ENCODE measurements around the gene YIPF5.

The YIPF5 gene

DNA sequence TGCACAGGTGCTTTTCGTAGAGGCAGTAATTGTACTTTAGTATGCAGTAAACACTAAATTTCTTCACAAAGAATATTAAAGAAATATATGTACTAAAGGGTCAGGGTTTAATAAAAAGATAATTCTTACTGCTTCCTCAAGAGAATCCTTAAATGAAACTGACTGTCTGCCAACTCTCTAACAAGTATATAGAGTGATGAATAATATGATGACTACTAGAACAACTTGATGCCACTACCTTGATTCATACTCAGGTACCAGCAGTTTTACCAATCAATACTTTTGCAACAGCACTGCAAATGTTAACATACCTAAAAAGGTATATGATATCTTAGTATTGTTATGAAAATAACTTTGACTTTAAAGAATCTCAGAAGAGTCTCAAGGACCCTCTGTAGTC, 3.8 kb downstream of the YIPF5 start:
- no peak for DNase-seq (ENCODE audit: low read depth in 1 of 2, low spot score in 1 of 2)
- in situ Hi-C loops (cut with HindIII; ENCODE audit: low pct_unique_long_range_greater_than_20kb, low sequenced_read_pairs): no loop called here
- TF ChIP-seq JUND (IDR thresholded peaks at IDR 0.05; ENCODE audit: low read depth): no peak

DNA sequence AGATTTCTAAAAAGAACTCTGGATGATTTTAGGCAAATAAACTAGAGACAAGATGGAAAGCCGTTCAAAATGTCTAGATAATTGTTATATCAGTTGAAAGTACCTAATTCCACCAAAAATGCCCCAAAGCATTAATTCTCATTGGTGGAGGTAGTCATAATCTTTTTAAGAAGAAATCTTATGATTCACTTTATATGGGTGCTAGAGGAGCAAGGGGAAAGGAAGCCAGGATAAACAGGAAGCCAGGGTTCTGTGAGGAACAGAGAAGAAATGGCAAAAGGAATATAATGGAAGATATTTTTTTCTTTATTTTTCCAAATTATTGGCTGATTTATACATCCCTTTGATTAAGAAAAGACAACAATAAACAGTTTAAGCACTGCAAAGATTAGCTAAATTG, 7.8 kb downstream of the YIPF5 start:
- in situ Hi-C loops (cut with HindIII; ENCODE audit: low pct_unique_long_range_greater_than_20kb, low sequenced_read_pairs): no loop called here

DNA sequence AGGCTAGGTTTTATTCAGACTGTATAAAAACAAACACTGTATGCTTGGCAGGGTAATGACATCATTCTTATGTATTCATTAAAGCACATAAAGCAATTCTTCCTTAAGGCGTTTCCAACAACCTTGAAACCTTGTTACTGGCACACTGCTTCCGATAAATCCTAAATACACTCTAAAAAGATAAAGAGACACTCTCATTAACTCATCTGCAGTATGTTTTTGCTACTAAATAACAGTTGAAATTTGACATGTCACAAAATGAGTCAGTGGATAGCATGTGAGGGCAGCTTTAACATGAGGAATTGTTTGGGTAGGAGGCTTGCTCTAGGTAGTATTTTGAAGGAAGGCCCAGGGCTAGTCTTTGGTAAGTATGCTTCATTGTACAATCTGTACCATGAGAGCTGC, 13.7 kb downstream of the YIPF5 start:
- in situ Hi-C loops (cut with HindIII; ENCODE audit: low pct_unique_long_range_greater_than_20kb, low sequenced_read_pairs): no loop called here
- DNase-seq (ENCODE audit: low read depth in 1 of 2, low spot score in 1 of 2): no peak
- 0 out of 2 replicates have a peak, but pooled peaks have one; percentile 10 for TF ChIP-seq JUND (IDR thresholded peaks at IDR 0.05; ENCODE audit: low read depth)

More for the DNA sequence above, 7.8 kb downstream of the YIPF5 start:
- TF ChIP-seq JUND (IDR thresholded peaks at IDR 0.05; ENCODE audit: low read depth): no peak
- DNase-seq (ENCODE audit: low read depth in 1 of 2, low spot score in 1 of 2): no peak

DNA sequence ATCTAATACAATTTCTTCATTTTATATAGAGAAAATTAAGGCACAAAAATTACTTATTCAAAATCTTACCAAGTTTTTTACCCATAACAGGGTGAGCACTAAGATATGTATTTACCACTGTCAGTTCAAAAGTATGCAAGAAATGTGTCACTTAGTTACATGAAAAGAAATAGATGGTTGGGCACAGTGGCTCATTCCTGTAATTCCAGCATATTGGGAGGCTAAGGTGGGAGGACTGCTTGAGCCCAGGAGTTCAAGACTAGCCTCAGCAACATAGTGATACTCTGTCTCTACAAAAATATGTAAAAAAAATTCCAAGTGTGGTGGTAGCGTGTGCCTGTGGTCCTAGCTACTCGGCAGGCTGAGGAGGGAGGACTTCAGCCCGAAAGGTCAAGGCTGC, 19.4 kb downstream of the YIPF5 start:
- no peak for TF ChIP-seq JUND (IDR thresholded peaks at IDR 0.05; ENCODE audit: low read depth)
- in situ Hi-C loops (cut with HindIII; ENCODE audit: low pct_unique_long_range_greater_than_20kb, low sequenced_read_pairs): no loop called here
- no peak for DNase-seq (ENCODE audit: low read depth in 1 of 2, low spot score in 1 of 2)

DNA sequence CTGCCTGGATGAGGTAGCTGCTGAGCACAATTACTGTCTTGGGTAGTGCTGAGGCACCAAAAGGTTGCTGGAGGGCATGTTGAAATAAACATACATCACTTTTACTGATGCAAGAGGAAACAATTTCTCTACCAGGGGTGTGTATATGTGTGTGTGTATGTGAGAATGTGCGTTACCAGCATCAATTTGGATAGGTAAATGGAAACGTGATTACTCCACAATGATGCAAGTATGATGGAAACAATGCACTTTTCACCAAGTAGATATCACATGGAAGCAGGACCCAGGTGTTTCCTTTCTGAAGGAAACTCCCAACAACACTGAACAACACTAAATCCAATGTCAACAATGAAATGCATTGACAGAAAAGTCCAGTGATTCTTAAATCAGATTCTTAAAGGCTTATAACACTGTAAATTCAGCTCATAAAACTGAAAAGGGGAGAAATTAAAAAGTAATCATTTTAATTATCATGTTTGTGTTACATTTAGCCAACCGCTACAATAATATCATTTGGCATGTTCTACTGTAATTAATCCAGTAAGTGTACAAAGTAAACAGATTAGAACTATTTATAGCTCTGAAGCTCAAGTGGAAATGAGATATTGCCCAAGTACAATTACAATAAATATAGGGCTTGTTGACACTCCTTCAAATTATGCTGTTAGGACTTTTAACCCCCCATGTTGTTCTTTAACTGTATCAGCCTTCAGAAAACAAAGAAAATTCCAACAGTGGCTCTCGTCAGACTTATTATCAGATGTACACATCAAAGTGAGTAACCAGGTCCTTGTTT, 25.3 kb downstream of the YIPF5 start:
- in situ Hi-C loops (cut with HindIII; ENCODE audit: low pct_unique_long_range_greater_than_20kb, low sequenced_read_pairs): no loop called here
- no peak for TF ChIP-seq JUND (IDR thresholded peaks at IDR 0.05; ENCODE audit: low read depth)
- DNase-seq (ENCODE audit: low read depth in 1 of 2, low spot score in 1 of 2): no peak

DNA sequence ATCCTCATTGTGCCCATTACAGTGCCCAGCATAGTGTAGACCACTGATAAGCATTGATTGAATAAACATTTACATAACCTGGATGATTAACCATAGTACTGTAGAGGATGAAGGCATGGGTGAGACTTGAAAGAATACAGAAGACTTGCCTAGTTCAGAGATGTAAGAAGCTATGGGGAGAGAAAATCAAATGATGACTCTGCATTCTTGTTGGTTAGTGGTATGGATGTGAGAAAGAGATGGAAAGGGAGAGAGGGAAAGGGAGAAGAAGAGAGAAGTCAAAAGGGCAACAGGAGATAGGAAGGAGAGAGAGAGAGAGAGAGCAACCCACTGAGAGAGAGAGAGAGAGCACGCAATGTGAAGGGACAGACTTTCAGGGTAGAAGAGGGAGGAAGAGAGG, 26.8 kb downstream of the YIPF5 start:
- in situ Hi-C loops (cut with HindIII; ENCODE audit: low pct_unique_long_range_greater_than_20kb, low sequenced_read_pairs): no loop called here
- DNase-seq (ENCODE audit: low read depth in 1 of 2, low spot score in 1 of 2): no peak
- TF ChIP-seq JUND (IDR thresholded peaks at IDR 0.05; ENCODE audit: low read depth): no peak

DNA sequence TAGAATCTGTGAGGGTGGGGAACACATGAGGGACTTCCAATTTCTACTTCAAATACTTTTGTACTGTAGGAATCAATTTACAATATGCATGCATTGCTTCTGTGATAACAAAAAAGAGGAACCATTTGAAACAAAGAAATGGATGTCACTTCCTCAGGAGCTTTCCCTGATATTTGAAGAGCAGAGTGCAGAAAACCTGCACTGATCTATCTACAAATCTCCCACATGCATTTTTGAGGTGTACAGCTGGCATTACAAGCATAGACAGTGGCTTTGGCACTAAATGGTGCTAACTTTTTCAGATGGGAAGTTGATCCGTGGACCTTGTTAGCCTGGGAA, 27.7 kb downstream of the YIPF5 start:
- DNase-seq (ENCODE audit: low read depth in 1 of 2, low spot score in 1 of 2): no peak
- in situ Hi-C loops (cut with HindIII; ENCODE audit: low pct_unique_long_range_greater_than_20kb, low sequenced_read_pairs): no loop called here
- no peak for TF ChIP-seq JUND (IDR thresholded peaks at IDR 0.05; ENCODE audit: low read depth)

DNA sequence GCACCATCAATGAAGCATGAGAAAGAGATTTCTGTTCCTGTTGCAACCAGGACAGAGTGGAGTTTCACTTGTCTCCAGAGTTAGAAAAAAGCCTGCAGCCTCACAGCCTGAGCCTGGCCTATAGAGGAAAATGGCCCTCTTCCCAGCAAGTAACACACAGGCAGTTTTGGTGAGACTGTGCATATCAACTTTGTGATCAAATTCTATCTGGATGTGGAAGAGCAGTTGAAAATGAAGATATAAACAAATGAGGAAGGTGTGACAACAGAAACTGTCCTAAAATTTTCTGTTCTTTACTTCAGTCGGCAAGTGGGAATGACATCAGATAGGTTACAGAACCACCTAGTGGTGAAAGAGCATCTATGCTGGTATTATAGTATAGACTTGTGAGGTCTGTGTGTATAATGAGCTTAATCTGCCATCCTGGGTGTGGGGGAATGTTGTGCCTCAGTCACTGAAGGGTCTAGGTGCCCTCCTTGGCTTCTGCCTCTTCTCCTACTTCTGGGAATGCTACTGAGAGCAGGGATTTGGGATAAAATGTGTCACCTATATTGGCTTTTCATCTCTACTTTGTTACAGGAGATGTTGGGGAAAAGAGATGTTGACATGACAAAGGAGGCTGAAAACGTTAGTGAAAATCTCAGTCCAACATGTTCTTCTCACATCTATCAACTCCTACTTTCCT, 28.2 kb downstream of the YIPF5 start:
- no peak for TF ChIP-seq JUND (IDR thresholded peaks at IDR 0.05; ENCODE audit: low read depth)
- peak; percentile 42 to 79 for DNase-seq (ENCODE audit: low read depth in 1 of 2, low spot score in 1 of 2)

DNA sequence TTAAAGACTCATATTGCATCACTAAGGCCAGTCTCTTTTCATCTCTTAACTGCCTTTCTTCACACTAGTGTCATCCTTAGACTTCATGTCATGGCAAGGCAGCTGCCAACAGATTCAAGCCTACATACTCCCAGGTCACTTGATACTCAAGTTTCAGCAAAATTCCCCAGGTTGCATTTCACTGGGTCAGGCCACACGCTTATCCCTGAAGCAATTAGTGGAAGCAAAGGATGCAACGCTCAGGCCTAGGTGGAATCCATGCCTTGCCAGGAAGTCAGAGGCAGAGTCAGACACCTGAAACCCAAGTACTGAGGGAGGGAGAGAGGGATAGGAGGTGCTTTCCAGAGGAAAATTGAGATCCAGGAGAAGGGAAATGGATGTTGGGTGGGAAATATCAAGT, 28.9 kb downstream of the YIPF5 start:
- TF ChIP-seq JUND (IDR thresholded peaks at IDR 0.05; ENCODE audit: low read depth): no peak
- in situ Hi-C loops (cut with HindIII; ENCODE audit: low pct_unique_long_range_greater_than_20kb, low sequenced_read_pairs): no loop called here

More for the DNA sequence above, 28.2 kb downstream of the YIPF5 start:
- in situ Hi-C loops (cut with HindIII; ENCODE audit: low pct_unique_long_range_greater_than_20kb, low sequenced_read_pairs): no loop called here

DNA sequence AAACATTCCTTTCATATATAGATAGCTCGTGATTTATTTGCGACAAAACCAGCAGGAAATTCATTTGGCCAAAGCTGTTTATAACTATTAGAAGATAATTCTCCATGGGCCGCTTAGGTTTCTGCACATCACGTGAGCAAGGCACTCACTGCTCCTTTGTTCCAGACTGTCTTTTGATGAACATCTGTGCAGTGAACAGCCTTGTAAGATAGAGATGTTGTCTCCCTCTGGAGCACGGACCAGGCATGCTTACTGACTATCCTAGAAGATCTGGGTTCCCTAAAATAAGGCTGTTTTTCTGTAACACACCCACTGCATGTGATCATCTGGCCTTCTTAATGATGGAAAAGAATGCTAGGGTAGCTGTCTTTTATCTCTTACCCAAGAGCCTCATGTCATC, 30.9 kb downstream of the YIPF5 start:
- no peak for DNase-seq (ENCODE audit: low read depth in 1 of 2, low spot score in 1 of 2)
- TF ChIP-seq JUND (IDR thresholded peaks at IDR 0.05; ENCODE audit: low read depth): no peak
- in situ Hi-C loops (cut with HindIII; ENCODE audit: low pct_unique_long_range_greater_than_20kb, low sequenced_read_pairs): no loop called here

More for the DNA sequence above, 28.9 kb downstream of the YIPF5 start:
- DNase-seq (ENCODE audit: low read depth in 1 of 2, low spot score in 1 of 2): no peak

DNA sequence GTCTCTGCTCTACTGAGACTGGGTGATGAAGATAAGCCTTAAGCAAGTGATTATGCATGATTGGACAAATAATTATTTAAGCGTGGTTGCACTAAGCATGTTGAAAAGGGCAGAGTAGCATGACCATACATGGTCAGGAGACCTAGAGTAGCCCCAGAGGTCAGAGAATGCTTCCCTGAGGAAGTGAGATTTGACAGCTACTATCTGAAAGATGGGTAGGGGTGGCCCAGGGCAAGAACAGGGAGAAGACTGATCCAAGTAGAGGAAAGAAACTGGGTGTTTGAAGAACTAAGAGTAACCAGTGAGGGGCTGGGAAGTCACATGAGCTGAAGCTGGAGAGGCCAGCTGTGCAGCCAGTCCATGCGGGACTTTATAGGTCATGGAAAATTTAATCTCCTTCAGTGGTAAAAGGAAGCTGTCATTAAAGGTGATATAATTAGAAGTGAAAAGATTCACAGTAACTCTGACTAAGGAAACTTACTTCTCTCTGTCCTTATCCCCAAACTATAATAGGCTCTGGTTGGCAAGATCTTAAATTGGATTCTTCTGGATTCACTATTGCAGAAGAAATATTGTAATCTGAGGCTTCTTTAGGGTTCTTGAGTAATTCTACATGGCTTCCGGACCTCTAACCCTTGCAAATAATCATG, 35.2 kb downstream of the YIPF5 start:
- TF ChIP-seq JUND (IDR thresholded peaks at IDR 0.05; ENCODE audit: low read depth): no peak
- DNase-seq (ENCODE audit: low read depth in 1 of 2, low spot score in 1 of 2): no peak
- in situ Hi-C loops (cut with HindIII; ENCODE audit: low pct_unique_long_range_greater_than_20kb, low sequenced_read_pairs): no loop called here

DNA sequence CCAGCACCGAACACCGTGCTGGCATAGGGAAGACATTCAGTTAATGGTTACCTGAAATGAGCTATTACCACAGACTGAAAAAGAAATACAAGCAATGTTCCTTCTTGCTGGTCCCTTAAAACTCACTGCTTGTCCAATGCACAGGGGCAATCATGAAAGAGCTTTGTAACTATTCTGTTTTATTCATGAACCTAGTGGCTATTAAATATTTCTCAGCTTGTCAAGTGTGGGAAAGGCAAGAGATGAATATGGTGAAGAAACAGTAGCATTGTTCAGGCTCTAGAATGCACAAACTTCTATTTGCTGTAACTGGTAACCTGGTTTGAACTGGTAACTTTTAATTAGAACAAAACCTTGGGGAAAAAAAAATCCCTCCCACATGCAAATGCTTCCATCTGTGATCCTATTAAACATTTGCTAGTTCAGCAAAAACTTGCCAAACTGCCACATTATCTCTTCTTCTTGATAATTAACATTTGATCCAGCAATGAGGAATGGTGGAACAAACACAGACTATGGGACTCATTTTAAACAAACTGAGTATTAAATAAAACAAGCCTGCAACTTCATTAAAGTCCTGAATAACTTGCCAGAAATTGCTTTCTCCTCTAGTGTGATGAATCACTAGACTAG, 36.1 kb downstream of the YIPF5 start:
- DNase-seq (ENCODE audit: low read depth in 1 of 2, low spot score in 1 of 2): no peak
- in situ Hi-C loops (cut with HindIII; ENCODE audit: low pct_unique_long_range_greater_than_20kb, low sequenced_read_pairs): no loop called here
- TF ChIP-seq JUND (IDR thresholded peaks at IDR 0.05; ENCODE audit: low read depth): no peak

All from T47D (cell line).